ENCODE measurements around the gene LCN1.

- no peak for TF ChIP-seq CTCF (IDR thresholded peaks at IDR 0.05 in 8 of 11, conservative IDR thresholded peaks at IDR 0.05 in 3 of 11)
- TF ChIP-seq POLR2A (IDR thresholded peaks at IDR 0.05), result no peak
These were observed 30.2 kb upstream of the LCN1 start for GRCh38 chr9:135490980-135491464.
